GM12878 (cell line): ENCODE results near the gene RNF112. TPM values are rescaled to one million over a fixed set of nuclear protein-coding genes. Genes with fewer than 3 reads are reported as not detected.

Experiments used
- ATAC-seq: fragments of 200-7000 bp; cut with Tn5 transposase; 3 replicates; pipeline ENCODE4 v1.9.1; 2020; ENCODE audit warnings: mild to moderate bottlenecking, moderate library complexity
- BruUV-seq: library from RNA; stranded (reverse); fragments of 400-500 nt; replicated peaks from 2 replicates; lab custom pipeline; 2021; lab: Mats Ljungman, UMichigan
- CTCF ChIA-PET: fragments of 300-600 bp; sonication (Branson Sonifier 250); formaldehyde crosslinking; extraction: SDS; loops from one replicate; lab custom pipeline; 2021; ENCODE audit warnings: inconsistent platforms; lab: Yijun Ruan, JAX
- POLR2A ChIA-PET: fragments of 350-600 bp; formaldehyde crosslinking; extraction: SDS; loops from one replicate; lab custom pipeline; 2021; ENCODE audit warnings: inconsistent platforms; lab: Charles Lee
- RAD21 ChIA-PET: fragments of 300-600 bp; sonication (Branson Sonifier 250); formaldehyde crosslinking; loops from one replicate; lab custom pipeline; 2023; ENCODE audit warnings: antibody characterized with exemption; ENCODE audit not compliant: unreplicated experiment; lab: Charles Lee
- SMC1A ChIA-PET: fragments of 300-600 bp; sonication (Branson Sonifier 250); formaldehyde crosslinking; loops from one replicate; lab custom pipeline; 2023; ENCODE audit not compliant: unreplicated experiment, uncharacterized antibody; lab: Charles Lee
- DNase-seq: peaks from one replicate; pipeline ENCODE4 v3.0.0-alpha.2; 2011; ENCODE audit warnings: low read depth, low spot score
- FAIRE-seq: peaks from 3 replicates; lab custom pipeline; 2011; peaks lifted over from hg19 to GRCh38; lab: Jason Lieb, UNC
- H2AFZ ChIP-seq: 2 replicates; pipeline ENCODE4 v1.6.0; 2011; ENCODE audit warnings: low read depth, low read length, control low read depth; ENCODE audit not compliant: control insufficient read depth
- H3K27ac ChIP-seq: 2 replicates; pipeline ENCODE4 v1.5.1; 2011; ENCODE audit warnings: control low read depth; ENCODE audit not compliant: control insufficient read depth, insufficient read depth
- H3K27me3 ChIP-seq, 2 experiments: replicated peaks in 1 of 2; 2 replicates each; pipeline versions ENCODE4 v1.6.0 to v1.6.1; 2011; ENCODE audit warnings: low read length in 1 of 2; ENCODE audit not compliant: control insufficient read depth in 2 of 2, insufficient read depth in 2 of 2
- H3K36me3 ChIP-seq, 2 experiments: 2 replicates each; pipeline ENCODE4 v1.5.1; 2011; ENCODE audit warnings: low read length in 1 of 2; ENCODE audit not compliant: control insufficient read depth in 2 of 2, insufficient read depth in 2 of 2
- H3K4me1 ChIP-seq: 2 replicates; pipeline ENCODE4 v1.6.1; 2011; ENCODE audit warnings: mild to moderate bottlenecking, low read length, moderate library complexity, mixed read lengths; ENCODE audit not compliant: control insufficient read depth, insufficient read depth
- H3K4me2 ChIP-seq: 2 replicates; pipeline ENCODE4 v1.6.0; 2011; ENCODE audit warnings: control low read depth; ENCODE audit not compliant: control insufficient read depth, insufficient read depth
- H3K4me3 ChIP-seq: fragments of 200-600 bp; sonication (generic); 2 replicates; pipeline ENCODE4 v1.5.1; 2016
- H3K79me2 ChIP-seq: 2 replicates; pipeline ENCODE4 v1.6.0; 2011; ENCODE audit warnings: low read length; ENCODE audit not compliant: control insufficient read depth, insufficient read depth
- H3K9ac ChIP-seq: 2 replicates; pipeline ENCODE4 v1.8.0; 2011; ENCODE audit warnings: low read length, control low read depth, mixed read lengths; ENCODE audit not compliant: control insufficient read depth, insufficient read depth
- H3K9me3 ChIP-seq: replicated peaks from 3 replicates; pipeline ENCODE4 v1.5.1; 2011; ENCODE audit warnings: mild to moderate bottlenecking, low read length; ENCODE audit not compliant: control insufficient read depth, insufficient read depth
- H4K20me1 ChIP-seq: 2 replicates; pipeline ENCODE4 v1.6.0; 2011; ENCODE audit not compliant: control insufficient read depth, insufficient read depth
- ATF3 ChIP-seq: IDR thresholded peaks from 2 replicates; pipeline ENCODE4 v1.6.1; 2011; ENCODE audit warnings: low read depth, mild to moderate bottlenecking, low read length, moderate library complexity, borderline replicate concordance; ENCODE audit errors: extremely low read depth
- IKZF1 ChIP-seq: fragments of 450-650 bp; conservative IDR thresholded peaks from 2 replicates; pipeline ENCODE4 v1.6.1; 2017; ENCODE audit warnings: antibody characterized with exemption, mild to moderate bottlenecking
- NR2C1 ChIP-seq: fragments of 450-650 bp; IDR thresholded peaks from 2 replicates; pipeline ENCODE4 v1.6.1; 2017; ENCODE audit warnings: antibody characterized with exemption, mild to moderate bottlenecking, moderate library complexity
- TBL1XR1 ChIP-seq: IDR thresholded peaks from 2 replicates; pipeline ENCODE4 v1.6.1; 2012; ENCODE audit warnings: low read depth, low read length, improper control_type of control experiment
- ZBTB11 ChIP-seq: fragments of 450-650 bp; formaldehyde crosslinking; IDR thresholded peaks from 2 replicates; pipeline ENCODE4 v1.5.0; 2022; ENCODE audit warnings: mild to moderate bottlenecking, missing genetic modification characterization
- WGBS: methylation state at CpG from one replicate; pipeline ENCODE4 v1.1.6; 2016; ENCODE audit warnings: low lambda C conversion rate; ENCODE audit not compliant: insufficient replicate concordance, insufficient coverage; ENCODE audit errors: missing lambda C conversion rate; 5-methylcytosine and 5-hydroxymethylcytosine counted together
- in situ Hi-C: fragments of 300-500 bp; cut with MboI; formaldehyde crosslinking; loops from 9 replicates; pipeline ENCODE4 v1.14.3; 2018; ENCODE audit warnings: mixed read lengths
- intact Hi-C: fragments of 100-400 bp; cut with micrococcal nuclease; formaldehyde crosslinking; loops from one replicate; pipeline ENCODE4 v1.14.2; 2022; ENCODE audit not compliant: unreplicated experiment
- polyA plus RNA-seq, 11 experiments: library from polyadenylated mRNA; depleted of rRNA in 4 of 11; unstranded in 6 of 11; stranded (reverse) in 5 of 11; fragments of >200 nt; fragmentation: Nextera tagmentation in 4 of 11; fragmentation: Illumina TruSeq in 1 of 11; extraction: Ambion mirVana in 4 of 11; extraction: Trizol in 1 of 11; gene quantifications; 1 replicate in 1 of 11; 2 replicates in 10 of 11; pipeline versions ENCODE4 v1.2.1 to v1.2.3, GENCODE V29; 2011 to 2016; ENCODE audit warnings: inconsistent platforms in 2 of 11, missing spikeins in 2 of 11, low read depth in 1 of 11
- total RNA-seq, 4 experiments: library from RNA; depleted of rRNA in 3 of 4; stranded (reverse); fragments of >200 nt in 3 of 4; fragmentation: Illumina TruSeq in 1 of 4; extraction: Trizol in 1 of 4; gene quantifications; 2 replicates each; pipeline versions ENCODE4 v1.2.1 to v1.2.3, GENCODE V29; 2013 to 2021

The RNF112 gene
- total and polyA plus RNA-seq, 10 of the 15 experiments (the other 5 are each of a cell fraction or from before 2014, with no cell fraction given), result not detected

GRCh38 chr17:19413761-19414160, 2.7 kb downstream of the RNF112 start:
- RAD21 ChIA-PET, result no interaction called here
- TF ChIP-seq ZBTB11 (CRISPR knock-in tag), result no peak
- TF ChIP-seq ATF3, result no peak
- TF ChIP-seq IKZF1, result no peak
- no peak for TF ChIP-seq TBL1XR1
- TF ChIP-seq NR2C1, result no peak
- TF ChIP-seq, all 136 proteins: peak for 0

More at GRCh38 chr17:19413761-19414160, 2.7 kb downstream of the RNF112 start:
- intact Hi-C loops, result no loop called here
- H3K36me3 ChIP-seq, result no peaks in the 10 kb centered on the region
- WGBS, result 2% methylated on average over 5 of the region's 5 CpGs
- no peak overlapping the region for H3K4me2 ChIP-seq
- no peaks in the 10 kb centered on the region for H3K9me3 ChIP-seq
- DNase-seq (no peak), ATAC-seq (no peak), FAIRE-seq (no peak)
- SMC1A ChIA-PET, result no interaction called here
- POLR2A ChIA-PET, result no interaction called here
- H3K27me3 ChIP-seq, result peaks cover 3% of the 10 kb centered on the region in 2 experiments
- H3K79me2 ChIP-seq, result no peaks in the 10 kb centered on the region
- BruUV-seq, result no TSS peak
- no peak overlapping the region for H3K27ac ChIP-seq
- H3K4me3 ChIP-seq, result no peak overlapping the region
- H3K4me1 ChIP-seq, result no peaks in the 10 kb centered on the region
- no peak overlapping the region for H2AFZ ChIP-seq
- in situ Hi-C loops, result no loop called here
- no peak overlapping the region for H3K9ac ChIP-seq
- CTCF ChIA-PET, result interaction anchor here (0.9 kb wide), 1 partner anchor 34 kb away, joined by 4 read pairs; no protein-coding TSS in a partner anchor
- no peaks in the 10 kb centered on the region for H4K20me1 ChIP-seq
